Measurements from ENCODE around the gene CLEC12A. TPM values are rescaled to one million over a fixed set of nuclear protein-coding genes. Genes with fewer than 3 reads are reported as not detected.

Gene CLEC12A
- polyA plus RNA-seq, 2 of the 4 experiments (the other 2 are of a cell fraction): not detected

GRCh38 chr12:9943240-9943639 lies 28.0 kb upstream of the CLEC12A start:
- Histone ChIP-seq H3K27ac (no peak overlapping the region), H3K4me2 (no peak overlapping the region), H3K4me1 (no peaks in the 10 kb centered on the region), H3K4me3 (no peak overlapping the region), H3K9me3 (no peaks in the 10 kb centered on the region)
- no peak for ATAC-seq
- WGBS (ENCODE audit: missing lambda C conversion rate): 33% methylated on average over 19 of the region's 19 CpGs
- FAIRE-seq: no peak
- ChIA-PET POLR2A (no interaction called here), CTCF (no interaction called here)
- 0 out of 2 replicates have a peak, but pooled peaks have one; percentile 33 for TF ChIP-seq RNF2 (IDR thresholded peaks at IDR 0.05; ENCODE audit: borderline replicate concordance, low read depth)
- no peak for TF ChIP-seq FOSB (CRISPR knock-in tag; IDR thresholded peaks at IDR 0.05)
- DNase-seq (ENCODE audit: low read depth in 1 of 2, low spot score in 1 of 2): no peak

GRCh38 chr12:9944391-9944790 lies 26.8 kb upstream of the CLEC12A start:
- ATAC-seq: no peak
- ChIA-PET CTCF (interaction anchor here (0.8 kb wide), 1 partner anchor 10 kb away, joined by 3 read pairs; no protein-coding TSS in a partner anchor), POLR2A (no interaction called here)
- Histone ChIP-seq H3K4me1 (no peaks in the 10 kb centered on the region), H3K9me3 (no peaks in the 10 kb centered on the region), H3K4me3 (no peak overlapping the region), H3K4me2 (no peak overlapping the region), H3K27ac (no peak overlapping the region)
- no peak for TF ChIP-seq FOXS1 (CRISPR knock-in tag; IDR thresholded peaks at IDR 0.05)
- no peak for TF ChIP-seq KDM1A (IDR thresholded peaks at IDR 0.05; ENCODE audit: low read depth)
- TF ChIP-seq E2F6 (IDR thresholded peaks at IDR 0.05; ENCODE audit: borderline replicate concordance, low read depth): no peak
- no peak for TF ChIP-seq MAFK (IDR thresholded peaks at IDR 0.05; ENCODE audit: partially characterized antibody)
- no peak for TF ChIP-seq HES2 (IDR thresholded peaks at IDR 0.05)
- no peak for TF ChIP-seq ZNF302 (CRISPR knock-in tag; IDR thresholded peaks at IDR 0.05)
- TF ChIP-seq JUN (IDR thresholded peaks at IDR 0.05): no peak
- no peak for TF ChIP-seq NR3C1 (IDR thresholded peaks at IDR 0.05)
- TF ChIP-seq HDAC2 (IDR thresholded peaks at IDR 0.05): no peak
- TF ChIP-seq ZSCAN20 (CRISPR knock-in tag; IDR thresholded peaks at IDR 0.05): no peak
- DNase-seq (ENCODE audit: low read depth in 1 of 2, low spot score in 1 of 2): no peak
- FAIRE-seq: no peak
- 23% methylated on average over 2 of the region's 2 CpGs for WGBS (ENCODE audit: missing lambda C conversion rate)

- Histone ChIP-seq H3K27ac (no peak overlapping the region), H3K4me1 (no peaks in the 10 kb centered on the region), H3K4me2 (no peak overlapping the region), H3K9me3 (no peaks in the 10 kb centered on the region), H3K4me3 (no peak overlapping the region)
- FAIRE-seq: no peak
- CTCF ChIA-PET: no interaction called here
- 4% methylated on average over 3 of the region's 3 CpGs for WGBS (ENCODE audit: missing lambda C conversion rate)
- TF ChIP-seq SMC3 (IDR thresholded peaks at IDR 0.05): no peak
- TF ChIP-seq POLR2A (IDR thresholded peaks at IDR 0.05; ENCODE audit: low read length): no peak
- no peak for TF ChIP-seq CBX8 (IDR thresholded peaks at IDR 0.05)
- TF ChIP-seq ZFP36 (IDR thresholded peaks at IDR 0.05; ENCODE audit: borderline replicate concordance, partially characterized antibody): no peak
- TF ChIP-seq TP53 (CRISPR knock-in tag; IDR thresholded peaks at IDR 0.05): no peak
- TF ChIP-seq ESRRA (IDR thresholded peaks at IDR 0.05; ENCODE audit: borderline replicate concordance, low read length): no peak
- TF ChIP-seq BCL3 (IDR thresholded peaks at IDR 0.05): no peak
- TF ChIP-seq HOXB5 (CRISPR knock-in tag; IDR thresholded peaks at IDR 0.05): no peak
- no peak for TF ChIP-seq CHD4 (IDR thresholded peaks at IDR 0.05; ENCODE audit: borderline replicate concordance)
- TF ChIP-seq POLR2AphosphoS2 (conservative IDR thresholded peaks at IDR 0.05; ENCODE audit: low read length): no peak
- TF ChIP-seq HDAC2 (IDR thresholded peaks at IDR 0.05): no peak
- TF ChIP-seq FOXS1 (CRISPR knock-in tag; IDR thresholded peaks at IDR 0.05): no peak
- TF ChIP-seq NFE2L2 (conservative IDR thresholded peaks at IDR 0.05; ENCODE audit: low read length): no peak
- no peak for TF ChIP-seq ZNF302 (CRISPR knock-in tag; IDR thresholded peaks at IDR 0.05)
- no peak for TF ChIP-seq RNF2 (IDR thresholded peaks at IDR 0.05; ENCODE audit: borderline replicate concordance, low read depth)
- no peak for TF ChIP-seq HOXA7 (CRISPR knock-in tag; IDR thresholded peaks at IDR 0.05)
- TF ChIP-seq HES2 (IDR thresholded peaks at IDR 0.05): no peak
- no peak for TF ChIP-seq EHF (CRISPR knock-in tag; IDR thresholded peaks at IDR 0.05)
- no peak for DNase-seq (ENCODE audit: low read depth in 1 of 2, low spot score in 1 of 2)
- POLR2A ChIA-PET: no interaction called here
- no peak for ATAC-seq
Observed at GRCh38 chr12:9947674-9948073, 23.5 kb upstream of the CLEC12A start.
